HG02943 (cell line): ENCODE data around the gene CD276.

Experiments
- ATAC-seq: cut with Tn5 transposase; IDR thresholded peaks from one replicate; pipeline ENCODE4 v1.9.1; 2021; ENCODE audit warnings: mild to moderate bottlenecking, low read depth, moderate library complexity; ENCODE audit not compliant: unreplicated experiment

The CD276 gene

DNA sequence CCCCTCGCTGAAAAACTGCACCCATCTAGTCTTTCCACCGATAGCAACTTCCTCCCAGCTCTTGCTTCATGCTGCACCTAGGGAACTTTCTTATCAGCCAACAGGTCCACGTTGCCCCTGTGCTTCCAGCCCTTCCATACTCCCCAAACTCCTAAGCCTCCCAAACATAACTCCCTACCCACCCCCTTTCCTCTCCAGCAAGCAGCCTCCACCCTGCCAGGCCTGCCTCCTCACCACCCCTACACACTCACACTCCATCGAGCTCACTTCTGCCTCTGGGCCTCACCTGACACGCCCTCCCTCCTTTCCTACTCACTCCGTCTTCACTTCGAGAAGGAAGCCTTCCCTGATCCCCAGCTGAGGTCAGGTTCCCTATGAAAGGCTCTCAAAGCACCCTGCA lies 60.9 kb downstream of the CD276 start:
- ATAC-seq = no peak

DNA sequence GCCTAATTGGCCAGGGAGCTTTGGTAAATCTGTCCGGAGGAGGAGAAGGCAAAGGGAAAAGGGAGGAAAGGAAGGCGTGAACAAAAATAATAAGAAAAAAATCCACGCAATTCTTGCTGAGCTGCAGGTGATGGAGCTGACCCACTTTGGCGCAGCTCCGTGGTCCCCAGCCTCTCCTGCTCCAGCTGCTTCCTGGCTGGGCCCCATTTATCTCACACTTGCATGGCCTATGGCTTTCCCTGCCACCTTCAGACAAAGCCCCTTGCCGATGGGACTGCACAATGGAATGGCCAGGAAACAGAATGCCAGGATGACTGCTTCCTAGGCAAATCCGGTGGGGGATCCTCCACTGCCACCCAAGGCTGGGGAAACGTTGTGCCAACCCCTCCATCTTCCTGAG lies 62.1 kb downstream of the CD276 start:
- ATAC-seq = no peak

DNA sequence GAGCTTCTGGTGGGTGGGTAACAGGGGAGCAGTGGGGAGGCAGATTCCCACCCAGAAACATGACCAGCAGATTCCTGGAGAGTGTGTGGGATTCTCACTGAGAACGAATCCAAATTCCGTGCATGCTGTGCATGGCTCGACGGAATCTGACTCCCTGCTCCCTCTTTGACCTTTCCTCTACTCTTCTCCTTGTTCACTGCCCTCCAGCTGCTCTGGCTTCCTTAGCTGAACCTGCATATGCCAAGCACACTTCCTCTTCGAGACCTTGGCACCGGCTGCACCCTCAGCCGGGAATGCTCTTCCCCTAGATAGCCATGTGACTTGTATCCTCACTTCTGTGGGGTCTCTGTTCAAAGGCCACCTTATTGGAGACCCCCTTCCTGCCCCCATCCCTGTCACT lies 62.7 kb downstream of the CD276 start:
- ATAC-seq = no peak

DNA sequence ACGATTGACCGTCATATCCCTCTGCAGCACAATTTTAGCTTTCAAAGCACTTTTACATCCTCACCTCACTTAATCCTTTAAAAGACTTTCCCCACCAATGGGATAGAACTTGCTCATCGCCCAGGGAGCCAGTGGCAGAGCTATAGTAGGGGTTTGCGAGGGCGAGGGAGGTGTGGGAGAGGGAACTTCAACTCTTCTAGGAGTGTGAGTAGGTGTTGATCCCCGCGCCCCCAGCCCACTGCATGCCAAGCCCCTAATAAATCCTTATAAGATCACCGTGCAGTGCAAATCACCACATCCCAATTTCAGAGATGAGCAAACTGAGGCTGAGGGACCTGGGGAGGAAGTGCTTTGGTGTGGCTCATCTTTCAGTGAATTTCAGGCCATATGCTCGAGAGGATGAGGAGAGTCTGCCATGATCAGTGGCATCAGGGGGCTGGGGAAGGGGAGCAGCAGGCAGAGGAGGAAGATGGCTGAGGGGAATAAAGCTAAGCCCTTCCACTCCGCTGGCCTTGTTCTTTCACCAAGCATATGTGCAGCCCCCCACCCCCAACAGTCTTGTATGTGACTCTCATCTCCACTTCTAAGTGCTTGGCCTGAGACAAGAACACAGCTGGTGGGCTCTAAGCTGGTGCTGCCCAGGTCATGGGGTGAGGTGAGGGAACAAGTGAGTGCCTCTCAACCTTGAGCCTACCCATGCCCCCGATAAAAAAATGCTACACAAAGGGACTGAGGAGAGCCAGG lies 63.8 kb downstream of the CD276 start:
- ATAC-seq = no peak

DNA sequence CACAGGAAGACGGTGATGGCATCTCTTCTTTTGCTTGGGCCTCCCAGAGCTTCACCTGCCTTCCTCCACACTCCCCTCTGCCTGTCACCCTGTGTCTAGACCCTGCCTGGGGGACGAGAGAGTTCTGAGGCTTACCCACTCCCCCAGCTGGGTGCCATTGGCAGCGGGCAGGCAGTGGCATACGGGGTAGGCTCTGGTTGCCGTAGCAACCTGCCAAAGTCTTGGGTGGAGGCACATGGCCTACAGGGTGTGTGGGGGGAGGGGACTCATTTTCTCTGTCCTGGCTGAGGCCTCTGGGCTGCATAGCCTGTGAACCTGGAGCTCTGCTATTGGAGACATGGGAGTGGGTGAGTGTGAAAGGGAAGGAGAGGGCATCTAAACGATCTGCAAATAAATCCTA lies 64.5 kb downstream of the CD276 start:
- ATAC-seq = no peak

DNA sequence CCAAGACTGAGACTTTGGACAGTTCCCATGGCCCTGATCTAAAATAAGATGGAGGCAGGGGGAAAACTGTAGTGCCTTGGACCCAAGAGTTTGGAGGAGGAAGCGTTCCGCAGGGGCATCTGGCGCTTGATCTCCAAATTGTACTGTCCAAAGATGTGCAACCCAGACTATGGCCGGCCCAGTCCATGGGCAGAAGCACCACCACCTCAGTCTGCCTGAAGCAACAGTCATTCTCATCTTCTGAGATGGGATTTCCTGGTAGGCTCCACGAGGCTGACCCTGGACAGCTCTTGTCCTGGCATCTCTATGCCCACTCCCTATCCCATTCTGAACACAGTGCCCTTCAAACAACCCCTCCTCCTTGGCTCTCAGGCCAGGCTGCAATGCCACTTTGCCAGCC lies 65.3 kb downstream of the CD276 start:
- ATAC-seq = no peak

DNA sequence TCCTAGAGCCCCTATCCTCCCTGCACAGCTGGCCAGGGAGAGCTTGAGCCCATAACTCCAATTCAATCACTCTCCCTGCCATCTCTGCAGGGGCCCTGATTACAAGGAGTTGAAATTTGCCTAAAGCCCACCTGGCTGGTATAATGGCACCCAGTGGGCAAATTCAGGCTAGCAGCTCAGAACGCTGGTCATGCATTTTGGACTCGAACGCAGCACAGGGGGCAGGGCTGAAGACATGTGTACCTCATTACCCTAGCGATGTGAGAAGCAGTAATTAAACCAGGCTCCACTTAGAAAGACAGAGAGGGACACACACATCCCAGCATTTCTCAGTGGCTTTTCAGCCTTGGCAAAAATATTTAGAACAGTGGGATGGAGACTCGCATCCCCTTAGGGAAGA lies 65.8 kb downstream of the CD276 start:
- ATAC-seq = no peak

DNA sequence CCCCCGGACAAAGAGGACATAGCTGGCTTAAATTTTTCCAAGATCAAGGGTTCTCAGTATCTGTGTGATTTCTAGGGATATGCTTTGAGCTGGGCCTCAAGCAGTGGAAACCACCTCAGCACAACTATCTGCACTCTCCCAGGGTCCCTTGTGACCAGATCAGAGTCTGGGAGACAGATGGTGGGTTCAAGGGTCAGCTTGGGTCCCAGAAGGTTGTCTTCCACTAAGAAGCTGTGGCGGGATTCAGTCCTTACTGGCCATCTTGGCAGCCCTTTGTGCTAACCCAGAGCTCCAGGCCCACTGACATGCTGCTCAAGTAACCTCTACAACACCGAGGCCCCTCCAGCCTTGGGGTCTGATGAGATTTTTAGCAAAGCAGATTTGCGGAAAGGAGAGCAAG lies 66.3 kb downstream of the CD276 start:
- no peak for ATAC-seq

DNA sequence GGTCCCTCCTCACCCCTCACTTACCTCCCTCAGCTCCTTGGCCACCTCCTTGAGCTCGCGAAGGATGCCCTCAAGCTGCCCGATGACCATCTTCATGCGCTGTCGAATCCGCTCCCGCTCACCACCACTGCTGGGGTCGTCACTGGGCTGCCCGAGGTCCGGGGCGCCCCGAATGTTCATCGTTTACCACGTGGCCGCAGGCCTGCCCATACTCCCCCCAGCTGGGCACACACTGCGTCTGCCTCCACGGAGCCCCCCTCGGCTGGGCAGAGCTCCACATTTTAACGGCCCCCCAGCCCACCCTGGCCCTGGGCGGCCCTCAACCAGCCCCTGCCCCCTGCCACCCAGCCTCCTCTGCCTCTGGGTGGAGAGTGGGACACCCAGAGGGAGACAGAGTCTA lies 66.8 kb downstream of the CD276 start:
- ATAC-seq = no peak

DNA sequence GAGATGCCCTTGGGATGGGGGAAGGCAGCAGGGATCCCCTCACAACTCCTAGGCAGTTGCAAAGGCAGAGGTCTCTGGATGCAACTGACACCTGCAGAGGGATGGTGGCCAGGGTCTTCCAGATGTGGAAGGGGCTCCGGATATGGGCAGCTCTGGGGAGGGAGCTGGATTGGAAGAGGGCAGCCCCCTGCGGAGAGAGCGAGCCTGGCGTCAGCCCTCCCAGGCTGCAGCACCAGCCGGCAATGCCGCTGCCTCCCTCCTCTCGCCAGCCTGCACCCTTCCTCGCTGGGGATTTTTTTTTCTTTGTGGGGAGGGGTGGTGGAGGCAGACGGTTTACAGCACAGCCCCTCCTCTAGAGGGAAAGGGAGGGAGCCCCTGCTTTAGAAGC lies 67.3 kb downstream of the CD276 start:
- ATAC-seq = no peak

DNA sequence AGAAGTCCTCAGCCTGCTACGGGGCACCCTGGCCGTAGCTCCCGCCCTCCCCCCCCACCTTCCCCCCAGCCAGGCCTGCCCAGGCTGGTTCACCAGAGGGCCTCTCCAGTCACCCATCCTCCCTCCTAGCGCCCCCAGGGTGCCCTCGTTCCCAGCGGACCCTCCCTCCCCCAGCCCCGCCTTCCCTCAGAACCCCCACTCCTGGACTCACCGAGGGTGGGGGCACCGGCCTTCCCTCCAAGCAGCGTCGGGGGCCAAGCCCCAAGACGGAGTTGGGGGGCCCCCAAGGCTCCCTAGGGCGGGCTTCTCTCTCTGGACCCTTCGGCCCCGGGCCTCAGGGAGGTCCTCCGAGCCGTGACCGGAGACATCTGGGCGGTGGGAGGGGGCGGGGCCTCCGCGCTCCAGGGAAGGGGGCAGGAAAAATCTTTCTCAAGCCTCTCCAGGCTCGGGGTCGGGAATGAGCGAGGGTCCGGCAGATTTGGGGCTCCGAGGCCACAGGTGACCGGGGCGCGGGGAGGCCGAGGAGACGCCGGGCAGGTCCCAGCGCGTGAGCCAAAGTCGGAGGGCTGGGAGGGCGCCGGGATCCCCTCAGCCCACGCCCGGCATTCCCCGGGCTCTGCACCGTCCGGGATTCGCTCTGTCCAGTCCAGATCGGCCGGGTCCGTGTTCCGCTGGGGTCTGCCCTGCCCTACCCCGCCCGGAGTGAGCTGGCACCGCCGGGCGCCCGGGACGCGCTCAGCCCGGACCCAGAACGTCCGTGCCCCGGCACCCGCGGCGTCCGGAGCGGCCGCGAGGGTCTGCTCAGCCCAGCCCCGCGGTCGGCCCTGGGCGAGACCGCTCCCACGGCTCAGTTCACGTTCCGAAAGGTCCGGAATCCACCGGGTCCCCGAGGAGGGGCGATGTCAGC lies 68.0 kb downstream of the CD276 start:
- no peak for ATAC-seq

DNA sequence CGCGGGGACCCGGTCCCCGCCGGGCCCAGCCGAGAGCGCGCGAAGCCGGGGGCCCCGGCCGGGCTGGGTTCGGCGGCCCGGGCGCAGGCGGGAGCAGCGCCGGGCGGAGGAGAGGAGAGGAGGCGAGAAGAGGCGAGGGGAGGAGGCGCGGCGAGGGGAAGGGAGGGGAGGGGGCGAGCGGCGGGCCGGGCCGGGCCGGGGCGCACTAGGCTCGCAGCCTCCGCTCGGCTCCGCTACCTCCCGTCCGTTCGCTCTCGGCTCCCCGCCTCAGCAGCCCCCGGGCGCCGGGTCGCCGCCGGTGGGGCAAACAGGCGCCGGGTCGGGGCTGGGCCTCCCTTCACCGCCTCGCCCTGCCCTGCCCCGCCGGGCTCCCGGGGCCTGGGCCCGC lies 68.6 kb downstream of the CD276 start:
- ATAC-seq = no peak

DNA sequence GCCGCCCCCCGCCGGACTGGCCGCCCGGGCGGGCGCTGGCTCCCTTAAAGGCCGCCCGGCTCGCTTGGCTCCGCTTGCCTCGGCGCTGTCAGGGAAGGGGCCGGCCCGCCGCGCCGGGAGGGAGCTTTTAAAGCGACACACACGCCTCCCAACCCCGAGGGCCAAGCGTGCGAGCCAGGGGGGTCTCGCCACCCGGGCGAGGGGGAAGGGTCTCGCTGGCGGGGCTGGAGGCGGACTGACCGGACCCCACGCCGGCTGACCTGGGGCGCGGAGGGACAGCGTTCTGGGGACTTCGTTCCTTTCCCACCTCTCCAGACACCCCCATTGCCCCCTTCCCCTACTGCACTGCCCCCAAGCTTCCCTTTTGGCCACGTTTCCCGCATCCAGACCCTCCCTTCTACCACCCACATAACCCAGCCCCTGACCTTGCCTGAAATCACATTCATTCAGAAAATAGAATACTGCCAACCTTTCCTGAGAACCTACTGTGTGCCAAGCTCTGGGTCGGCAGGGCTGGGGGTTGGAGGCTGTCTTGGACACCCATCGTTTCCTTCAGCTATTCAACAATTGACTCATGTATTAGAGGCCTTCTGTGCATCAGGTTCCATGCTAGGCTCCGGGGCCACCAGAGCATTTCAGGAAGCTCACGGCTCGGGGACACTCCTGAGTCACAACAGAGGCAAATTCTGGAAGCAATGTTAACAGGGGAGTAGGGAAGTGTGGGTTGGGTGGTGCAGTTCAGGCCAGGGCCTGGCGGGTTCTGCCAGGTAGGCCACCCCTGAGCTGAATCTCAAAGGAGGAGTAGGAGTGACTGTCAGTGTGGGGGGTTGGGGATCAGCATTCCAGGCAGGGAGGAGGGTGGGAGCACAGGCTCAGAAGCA lies 69.3 kb downstream of the CD276 start, which contains the start of gene INSYN1:
INSYN1 (minus strand) TSS at position 102 of the 881 bp plus-strand sequence. CDS start 2,221 bp downstream, outside the sequence.
- no peak for ATAC-seq

DNA sequence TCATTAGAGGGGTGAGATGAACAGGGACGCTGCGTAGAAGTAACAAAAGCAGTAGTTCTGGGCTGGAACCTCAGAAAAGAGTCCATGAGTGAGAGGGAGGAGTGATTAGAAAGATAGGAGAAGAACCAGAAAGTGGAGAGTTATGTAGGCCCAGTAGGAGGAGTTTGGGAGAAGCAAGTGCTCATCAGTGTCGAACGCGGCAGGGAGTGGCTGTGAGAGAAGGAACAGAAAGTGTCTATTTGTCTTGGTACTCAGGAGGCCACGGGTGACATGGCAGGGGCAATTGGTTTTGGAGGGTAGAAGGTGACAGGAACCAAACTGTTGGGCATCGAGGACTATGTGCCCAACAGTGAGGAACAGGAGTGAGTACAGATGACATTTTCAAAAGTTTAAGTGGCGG lies 70.3 kb downstream of the CD276 start:
- no peak for ATAC-seq

DNA sequence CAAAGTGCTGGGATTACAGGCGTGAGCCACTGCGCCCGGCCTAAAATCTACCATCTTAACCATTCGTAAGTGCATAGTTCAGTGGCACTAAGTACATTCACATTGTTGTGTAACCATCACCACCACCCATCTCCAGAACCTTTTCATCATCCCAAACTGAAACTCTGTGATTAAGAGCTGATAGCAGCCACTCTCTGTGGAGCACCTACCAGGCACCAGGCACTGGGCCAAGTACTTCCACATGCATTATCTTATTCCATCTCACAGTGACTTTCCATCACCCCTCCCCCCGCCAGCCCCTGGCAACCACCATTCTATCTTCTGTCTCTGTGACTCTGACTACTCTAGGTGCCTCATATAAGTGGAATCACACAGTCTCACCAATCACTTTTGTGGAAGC lies 71.3 kb downstream of the CD276 start:
- ATAC-seq = no peak

DNA sequence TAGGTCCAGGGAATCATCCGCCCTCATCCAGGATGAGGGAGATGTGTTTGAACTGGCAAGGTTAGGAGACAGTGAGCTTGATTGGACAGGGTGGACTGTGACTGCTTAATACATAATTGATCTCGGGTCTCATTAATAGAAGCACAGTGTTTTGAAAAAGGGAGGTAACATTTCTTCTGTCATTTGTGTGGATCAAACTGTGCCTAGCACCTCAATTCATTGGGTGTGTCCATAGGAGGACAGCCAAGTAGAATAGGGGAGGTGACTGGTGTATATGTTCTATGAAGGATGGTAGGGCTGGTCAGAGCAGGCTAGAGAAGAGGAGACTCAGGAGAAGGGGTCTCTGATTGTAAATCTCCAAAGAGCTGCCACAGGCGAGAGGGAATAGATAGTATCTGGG lies 71.8 kb downstream of the CD276 start:
- no peak for ATAC-seq

DNA sequence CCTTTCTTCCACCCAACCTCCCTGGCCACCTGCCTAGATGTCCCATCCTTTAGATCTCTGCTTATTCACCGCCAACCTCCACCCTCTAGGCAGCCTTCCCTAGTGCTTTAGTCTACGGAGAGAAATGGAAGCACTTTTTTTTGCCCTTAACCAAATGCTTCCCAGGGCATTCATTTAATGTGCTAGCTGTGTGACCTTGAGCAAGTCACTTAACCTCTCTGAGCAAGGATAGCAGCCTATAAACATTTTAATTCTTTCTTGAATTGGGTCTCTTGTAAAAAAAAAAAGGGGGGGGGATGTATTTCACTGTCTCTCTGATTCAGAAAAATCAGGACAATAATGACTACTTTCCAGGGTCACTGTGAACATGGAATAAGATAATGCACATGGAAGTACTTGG lies 72.2 kb downstream of the CD276 start:
- ATAC-seq = no peak

DNA sequence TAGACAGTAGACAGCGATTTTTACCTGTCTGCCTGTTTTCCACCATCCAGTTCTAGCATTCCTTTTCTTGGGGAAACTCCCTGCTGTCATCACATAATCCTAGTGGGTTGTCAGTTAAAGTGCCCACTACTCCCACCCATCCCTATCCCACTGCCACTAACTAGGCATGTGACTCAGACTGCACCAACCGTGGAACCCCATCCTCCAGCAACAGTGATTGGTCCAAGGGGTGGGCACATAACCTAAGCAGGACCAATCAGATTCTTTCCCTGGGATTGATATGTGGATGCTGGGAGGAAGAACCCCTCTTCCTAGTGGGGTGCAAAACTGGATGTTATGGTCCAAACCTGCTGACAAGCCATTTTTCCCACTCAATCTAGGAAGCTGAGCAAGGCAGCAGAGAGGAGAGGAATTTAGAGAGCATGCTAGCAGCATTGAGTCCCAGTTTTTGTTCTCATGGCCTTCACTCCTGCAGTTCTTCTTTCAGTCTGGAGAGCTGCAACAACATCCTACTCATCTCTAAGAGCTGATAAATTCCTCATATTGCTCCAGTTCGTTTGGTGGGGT lies 72.8 kb downstream of the CD276 start:
- no peak for ATAC-seq

DNA sequence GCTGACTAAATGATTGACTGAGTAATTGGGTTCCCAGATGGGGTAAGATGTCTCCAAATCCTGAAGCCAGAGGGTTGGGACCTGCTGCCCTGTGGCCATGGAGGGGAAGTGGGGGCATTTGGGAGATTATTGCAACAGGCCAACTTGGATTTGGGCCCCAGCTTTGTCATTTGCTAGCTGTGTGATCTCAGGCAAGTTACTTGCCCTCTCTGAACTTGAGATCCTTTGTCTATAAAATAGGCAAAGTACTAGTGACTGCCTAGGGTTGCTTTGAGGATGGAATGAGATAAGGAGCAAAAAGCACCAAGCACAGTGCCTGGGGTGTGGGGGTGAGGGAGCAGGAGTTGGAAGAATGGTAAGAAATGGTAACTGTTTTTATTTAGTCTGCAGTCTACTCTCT lies 73.4 kb downstream of the CD276 start:
- no peak for ATAC-seq

DNA sequence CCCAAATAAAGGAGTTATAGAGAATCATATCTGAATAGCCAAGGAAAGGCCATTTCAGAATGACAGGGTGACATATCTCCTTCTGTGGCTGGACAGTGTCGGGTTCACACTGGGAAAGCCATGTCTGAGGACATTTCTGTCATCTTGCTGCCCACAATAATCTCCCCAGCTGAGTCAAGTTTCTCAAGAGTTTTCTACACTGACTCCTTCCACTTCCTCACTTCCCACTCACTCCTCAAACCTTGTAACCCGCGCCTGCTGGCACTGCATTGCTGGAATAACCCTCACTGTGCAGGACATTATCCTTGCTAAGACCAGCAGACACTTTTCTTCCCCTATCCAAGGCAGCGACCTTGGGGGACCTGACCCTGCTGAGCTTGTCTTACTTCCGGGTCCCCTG lies 74.3 kb downstream of the CD276 start:
- ATAC-seq = no peak
